ENCODE data around the gene CHD6.

DNA sequence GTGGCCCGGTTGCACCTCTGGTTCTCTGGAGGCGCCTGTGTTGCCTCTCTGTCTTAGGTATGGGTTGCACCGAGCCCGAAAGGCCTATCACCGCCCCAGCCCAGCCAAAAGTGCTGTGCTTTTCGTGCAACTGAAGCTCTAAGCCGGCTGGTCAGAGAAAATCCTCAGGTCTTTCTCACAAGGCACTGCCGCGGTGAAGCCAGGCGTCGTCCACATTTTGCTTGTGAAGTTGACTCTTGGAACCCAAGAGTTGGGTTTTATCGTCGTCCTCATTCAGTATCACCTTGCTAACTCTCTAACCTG is 250.8 kb downstream of the CHD6 start:
- TF ChIP-seq POLR2A (IDR thresholded peaks at IDR 0.05) = no peak
- TF ChIP-seq, protein P1, sequence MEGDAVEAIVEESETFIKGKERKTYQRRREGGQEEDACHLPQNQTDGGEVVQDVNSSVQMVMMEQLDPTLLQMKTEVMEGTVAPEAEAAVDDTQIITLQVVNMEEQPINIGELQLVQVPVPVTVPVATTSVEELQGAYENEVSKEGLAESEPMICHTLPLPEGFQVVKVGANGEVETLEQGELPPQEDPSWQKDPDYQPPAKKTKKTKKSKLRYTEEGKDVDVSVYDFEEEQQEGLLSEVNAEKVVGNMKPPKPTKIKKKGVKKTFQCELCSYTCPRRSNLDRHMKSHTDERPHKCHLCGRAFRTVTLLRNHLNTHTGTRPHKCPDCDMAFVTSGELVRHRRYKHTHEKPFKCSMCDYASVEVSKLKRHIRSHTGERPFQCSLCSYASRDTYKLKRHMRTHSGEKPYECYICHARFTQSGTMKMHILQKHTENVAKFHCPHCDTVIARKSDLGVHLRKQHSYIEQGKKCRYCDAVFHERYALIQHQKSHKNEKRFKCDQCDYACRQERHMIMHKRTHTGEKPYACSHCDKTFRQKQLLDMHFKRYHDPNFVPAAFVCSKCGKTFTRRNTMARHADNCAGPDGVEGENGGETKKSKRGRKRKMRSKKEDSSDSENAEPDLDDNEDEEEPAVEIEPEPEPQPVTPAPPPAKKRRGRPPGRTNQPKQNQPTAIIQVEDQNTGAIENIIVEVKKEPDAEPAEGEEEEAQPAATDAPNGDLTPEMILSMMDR (IDR thresholded peaks at IDR 0.05) = no peak

Data from adrenal gland (tissue), 5 donors.